OCI-LY1 (cell line): ENCODE data around the gene HAAO.
A peak's percentile ranks its signal among the peaks of the same experiment; 100 is the strongest.

Experiments used
- CTCF ChIP-seq: fragments of 200-600 bp; sonication (generic), shearing (Covaris generic); IDR thresholded peaks from 2 replicates; pipeline ENCODE4 v1.5.1; 2017; ENCODE audit warnings: mild to moderate bottlenecking, antibody characterized with exemption, low read length, moderate library complexity, mixed read lengths
- EZH2 ChIP-seq: fragments of 200-600 bp; sonication (generic), shearing (Covaris generic); IDR thresholded peaks from 2 replicates; pipeline ENCODE4 v1.8.0; 2017; ENCODE audit warnings: borderline replicate concordance, mixed run types, mild to moderate bottlenecking, antibody characterized with exemption, low read length, moderate library complexity, mixed read lengths

- TF ChIP-seq CTCF (peak; percentile 16; the same call in 1 of the 2 replicates), EZH2 (no peak)
These were observed 17.4 kb upstream of the HAAO start for GRCh38 chr2:42809819-42810120.
